PC-3 (cell line): ENCODE results near the gene MAGI2. TPM values are rescaled to one million over a fixed set of nuclear protein-coding genes. Genes with fewer than 3 reads are reported as not detected.

Experiments
- ATAC-seq: fragments of 200-7000 bp; cut with Tn5 transposase; 2 replicates; pipeline ENCODE4 v1.9.1; 2020; ENCODE audit warnings: mild to moderate bottlenecking, moderate library complexity
- BruUV-seq: library from RNA; stranded (reverse); fragments of 400-500 nt; replicated peaks from 2 replicates; lab custom pipeline; 2021; lab: Mats Ljungman, UMichigan
- CTCF ChIA-PET: fragments of 300-600 bp; sonication (Branson Sonifier 250); formaldehyde crosslinking; loops from one replicate; lab custom pipeline; 2022; ENCODE audit warnings: antibody characterized with exemption; lab: Charles Lee
- POLR2A ChIA-PET: fragments of 300-600 bp; sonication (Branson Sonifier 250); formaldehyde crosslinking; loops from one replicate; lab custom pipeline; 2022; ENCODE audit warnings: antibody characterized with exemption; ENCODE audit not compliant: unreplicated experiment; lab: Charles Lee
- DNase-seq: peaks from one replicate; pipeline ENCODE4 v3.0.0-alpha.2; 2015
- H2AFZ ChIP-seq: fragments of 300-600 bp; sonication (generic); 2 replicates; pipeline ENCODE4 v1.6.0; 2016; ENCODE audit warnings: antibody characterized with exemption, low read length
- H3F3A ChIP-seq: fragments of 300-600 bp; sonication (generic); one replicate; pipeline ENCODE4 v1.6.0; 2017; ENCODE audit warnings: antibody characterized with exemption, low read length, control low read depth, mild to moderate bottlenecking; ENCODE audit not compliant: unreplicated experiment
- H3K27ac ChIP-seq: fragments of 300-600 bp; sonication (generic); 2 replicates; pipeline ENCODE4 v1.5.1; 2016; ENCODE audit warnings: mild to moderate bottlenecking, low read length
- H3K27me3 ChIP-seq: fragments of 300-600 bp; sonication (generic); 2 replicates; pipeline ENCODE4 v1.6.1; 2016; ENCODE audit warnings: low read length, mixed read lengths
- H3K36me3 ChIP-seq: fragments of 300-600 bp; sonication (generic); 2 replicates; pipeline ENCODE4 v1.6.1; 2016; ENCODE audit warnings: low read depth, mixed run types, low read length, mixed read lengths
- H3K4me1 ChIP-seq: fragments of 300-600 bp; sonication (generic); 2 replicates; pipeline ENCODE4 v1.5.1; 2016; ENCODE audit warnings: low read length; ENCODE audit not compliant: insufficient read depth
- H3K4me2 ChIP-seq: fragments of 300-600 bp; sonication (generic); 2 replicates; pipeline ENCODE4 v1.6.0; 2016; ENCODE audit warnings: low read length
- H3K4me3 ChIP-seq: fragments of 300-600 bp; sonication (generic); 2 replicates; pipeline ENCODE4 v1.5.1; 2016; ENCODE audit warnings: mild to moderate bottlenecking, low read length, mixed read lengths
- H3K79me2 ChIP-seq: fragments of 300-600 bp; sonication (generic); 2 replicates; pipeline ENCODE4 v1.6.1; 2017; ENCODE audit warnings: low read length, mixed read lengths
- H3K9ac ChIP-seq: fragments of 300-600 bp; sonication (generic); 2 replicates; pipeline ENCODE4 v1.6.0; 2016; ENCODE audit warnings: mild to moderate bottlenecking, low read length
- H3K9me2 ChIP-seq: fragments of 300-600 bp; sonication (generic); replicated peaks from 2 replicates; pipeline ENCODE4 v1.6.1; 2016; ENCODE audit warnings: mixed run types, low read length, mixed read lengths
- H3K9me3 ChIP-seq: fragments of 300-600 bp; sonication (generic); 2 replicates; pipeline ENCODE4 v1.6.1; 2016; ENCODE audit warnings: low read length, mixed read lengths
- H4K20me1 ChIP-seq: fragments of 300-600 bp; sonication (generic); 2 replicates; pipeline ENCODE4 v1.6.1; 2016; ENCODE audit warnings: low read length, mixed read lengths
- EZH2 ChIP-seq: fragments of 300-600 bp; sonication (generic); IDR thresholded peaks from one replicate; pipeline ENCODE4 v1.6.1; 2017; ENCODE audit warnings: antibody characterized with exemption, mild to moderate bottlenecking, low read length; ENCODE audit not compliant: unreplicated experiment
- EZH2phosphoT487 ChIP-seq: fragments of 300-600 bp; sonication (generic); IDR thresholded peaks from 2 replicates; pipeline ENCODE4 v1.6.1; 2018; ENCODE audit warnings: mild to moderate bottlenecking, antibody characterized with exemption, low read length, borderline replicate concordance
- intact Hi-C: fragments of 100-400 bp; cut with micrococcal nuclease; formaldehyde crosslinking; loops from 2 replicates; pipeline ENCODE4 v1.9.0; 2023
- total RNA-seq: library from RNA; depleted of rRNA; stranded (reverse); fragments of >200 nt; gene quantifications from 2 replicates; pipeline ENCODE4 v1.2.3, GENCODE V29; 2014
- TF ChIP-seq, protein P1 (sequence below): fragments of 300-600 bp; sonication (generic); conservative IDR thresholded peaks from 2 replicates; pipeline ENCODE4 v1.5.1; 2017; ENCODE audit warnings: antibody characterized with exemption, low read depth, mild to moderate bottlenecking, low read length

The MAGI2 gene
- total RNA-seq, 1 experiment from 2014 or later: not detected

DNA sequence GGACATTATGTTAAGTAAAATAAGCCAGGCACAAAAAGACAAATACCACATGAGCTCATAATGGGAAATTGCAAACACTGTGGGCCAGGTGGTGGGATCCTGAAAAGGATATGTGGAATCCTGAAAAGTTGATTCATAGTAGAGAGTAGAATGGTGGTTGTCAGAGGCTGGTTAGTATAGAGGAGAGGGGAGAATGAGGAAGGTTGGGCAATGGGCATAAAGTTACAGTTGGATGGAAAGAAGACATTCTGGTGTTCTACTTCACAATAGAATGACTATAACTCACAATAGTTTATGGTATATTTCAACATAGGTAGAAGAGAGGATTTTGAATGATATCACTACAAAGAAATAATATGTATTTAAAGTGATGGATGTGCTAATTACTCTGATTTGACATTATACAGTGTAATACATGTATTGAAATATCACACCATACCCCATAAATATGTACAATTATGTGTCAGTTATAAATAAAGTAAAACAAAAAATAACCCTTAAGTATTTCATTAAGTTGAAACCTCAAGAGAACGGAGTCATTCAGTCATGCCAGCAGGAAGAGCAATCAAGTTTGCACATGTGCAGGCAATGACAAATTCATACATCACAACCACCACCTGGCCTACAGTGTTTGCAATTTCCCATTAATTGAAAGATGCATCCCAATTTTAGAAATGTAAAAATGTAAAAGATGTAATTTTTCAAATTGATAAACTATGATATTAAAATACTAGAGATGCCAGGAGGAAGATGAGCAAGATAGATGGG lies 156.7 kb downstream of the MAGI2 start:
- BruUV-seq: no TSS peak
- H3K9ac ChIP-seq: no peak overlapping the region
- H3K27ac ChIP-seq: no peak overlapping the region
- H3K9me3 ChIP-seq: no peaks in the 10 kb centered on the region
- intact Hi-C loops: loop anchor here (10.0 kb wide), 2 partner anchors 138 to 718 kb away; no protein-coding TSS in a partner anchor
- TF ChIP-seq, protein P1, sequence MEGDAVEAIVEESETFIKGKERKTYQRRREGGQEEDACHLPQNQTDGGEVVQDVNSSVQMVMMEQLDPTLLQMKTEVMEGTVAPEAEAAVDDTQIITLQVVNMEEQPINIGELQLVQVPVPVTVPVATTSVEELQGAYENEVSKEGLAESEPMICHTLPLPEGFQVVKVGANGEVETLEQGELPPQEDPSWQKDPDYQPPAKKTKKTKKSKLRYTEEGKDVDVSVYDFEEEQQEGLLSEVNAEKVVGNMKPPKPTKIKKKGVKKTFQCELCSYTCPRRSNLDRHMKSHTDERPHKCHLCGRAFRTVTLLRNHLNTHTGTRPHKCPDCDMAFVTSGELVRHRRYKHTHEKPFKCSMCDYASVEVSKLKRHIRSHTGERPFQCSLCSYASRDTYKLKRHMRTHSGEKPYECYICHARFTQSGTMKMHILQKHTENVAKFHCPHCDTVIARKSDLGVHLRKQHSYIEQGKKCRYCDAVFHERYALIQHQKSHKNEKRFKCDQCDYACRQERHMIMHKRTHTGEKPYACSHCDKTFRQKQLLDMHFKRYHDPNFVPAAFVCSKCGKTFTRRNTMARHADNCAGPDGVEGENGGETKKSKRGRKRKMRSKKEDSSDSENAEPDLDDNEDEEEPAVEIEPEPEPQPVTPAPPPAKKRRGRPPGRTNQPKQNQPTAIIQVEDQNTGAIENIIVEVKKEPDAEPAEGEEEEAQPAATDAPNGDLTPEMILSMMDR: no peak
- TF ChIP-seq EZH2: no peak
- TF ChIP-seq EZH2phosphoT487: no peak
- POLR2A ChIA-PET: no interaction called here
- peaks cover 2% of the 10 kb centered on the region for H3F3A ChIP-seq
- H2AFZ ChIP-seq: no peak overlapping the region
- CTCF ChIA-PET: interaction anchor here (0.9 to 2.4 kb wide), 3 partner anchors 12 to 445 kb away, joined by 4 to 15 read pairs (median 10); no protein-coding TSS in a partner anchor
- H3K4me2 ChIP-seq: no peak overlapping the region
- no peak for ATAC-seq
- H3K36me3 ChIP-seq: no peaks in the 10 kb centered on the region
- no peak overlapping the region for H3K4me3 ChIP-seq
- H3K27me3 ChIP-seq: no peaks in the 10 kb centered on the region
- H3K79me2 ChIP-seq: no peaks in the 10 kb centered on the region
- H4K20me1 ChIP-seq: no peaks in the 10 kb centered on the region
- DNase-seq: no peak
- H3K9me2 ChIP-seq: no peaks in the 10 kb centered on the region
- H3K4me1 ChIP-seq: peaks cover 21% of the 10 kb centered on the region

DNA sequence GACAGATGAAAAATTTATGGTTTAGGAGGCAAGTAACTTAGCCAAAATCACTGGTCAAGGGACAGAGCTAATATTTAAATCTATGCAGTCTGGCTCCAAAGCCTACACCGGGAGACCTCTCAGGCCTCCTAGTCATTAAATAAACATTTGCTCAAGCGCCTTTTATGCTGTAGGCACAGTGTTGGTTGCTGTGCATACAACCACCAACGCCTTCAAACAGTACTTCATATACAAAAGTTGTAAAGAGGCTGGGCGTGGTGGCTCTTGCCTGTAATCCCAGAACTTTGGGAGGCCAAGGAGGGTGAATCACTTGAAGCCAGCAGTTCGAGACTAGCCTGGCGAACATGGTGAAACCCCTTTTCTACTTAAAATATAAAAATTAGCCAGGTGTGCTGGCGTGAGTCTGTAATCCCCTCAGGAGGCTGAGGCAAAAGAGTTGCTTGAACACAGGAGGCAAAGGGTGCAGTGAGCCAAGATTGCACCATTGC lies 159.8 kb downstream of the MAGI2 start:
- no peaks in the 10 kb centered on the region for H3K9me3 ChIP-seq
- H3K9me2 ChIP-seq: no peaks in the 10 kb centered on the region
- POLR2A ChIA-PET: interaction anchor here (0.7 kb wide), 1 partner anchor 14 kb away, joined by 3 read pairs; no protein-coding TSS in a partner anchor
- H3K27ac ChIP-seq: peak overlapping the region; percentile 92
- CTCF ChIA-PET: interaction anchor here (0.6 to 1.0 kb wide), 3 partner anchors 12 to 126 kb away, joined by 3 to 8 read pairs (median 4); no protein-coding TSS in a partner anchor
- H3K36me3 ChIP-seq: no peaks in the 10 kb centered on the region
- ATAC-seq (peak; percentile 98), DNase-seq (peak; percentile 96)
- BruUV-seq: no TSS peak
- no peak overlapping the region for H2AFZ ChIP-seq
- H4K20me1 ChIP-seq: no peaks in the 10 kb centered on the region
- peaks cover 38% of the 10 kb centered on the region for H3K4me1 ChIP-seq
- no peaks in the 10 kb centered on the region for H3K79me2 ChIP-seq
- H3K4me2 ChIP-seq: peak overlapping the region; percentile 39
- TF ChIP-seq EZH2 (no peak), EZH2phosphoT487 (no peak)
- TF ChIP-seq, protein P1: no peak
- no peak overlapping the region for H3K4me3 ChIP-seq
- intact Hi-C loops: loop anchor here (1.0 to 10.0 kb wide), 5 partner anchors 10 to 721 kb away; no protein-coding TSS in a partner anchor
- H3F3A ChIP-seq: peaks cover 11% of the 10 kb centered on the region
- no peak overlapping the region for H3K9ac ChIP-seq
- no peaks in the 10 kb centered on the region for H3K27me3 ChIP-seq
